Naive thymus-derived CD8-positive, alpha-beta T cell (primary cell): ENCODE results near the gene C13orf46. TPM values are rescaled to one million over a fixed set of nuclear protein-coding genes. Genes with fewer than 3 reads are reported as not detected.
A peak's percentile ranks its signal among the peaks of the same experiment; 100 is the strongest.
"Not testable (repeated sequence)": the region's sequence is repeated elsewhere in the genome, so short reads cannot be mapped to it uniquely, and the experiment has no call there.

ENCODE experiments used
- ATAC-seq, 2 donors: fragments of 150-1000 bp; cut with Tn5 transposase in 1 of 2; sonication (Bioruptor Pico), chemical (Tn5 transposase) in 1 of 2; 1 replicate in 1 of 2; 2 replicates in 1 of 2; pipeline ENCODE4 v1.10.0; 2021; ENCODE audit warnings: mild to moderate bottlenecking in 2 of 2, moderate library complexity in 2 of 2
- POLR2A ChIA-PET: fragments of 350-600 bp; sonication (Branson Sonifier 250); formaldehyde crosslinking; loops from one replicate; lab custom pipeline; 2021; ENCODE audit warnings: antibody characterized with exemption; lab: Charles Lee
- DNase-seq, 10 donors: peaks; one replicate each; pipeline versions ENCODE4 v3.0.0 to v3.0.0-alpha.2; 2020 to 2022
- H3K27ac Mint-ChIP-seq, 10 donors: one replicate each; pipeline ENCODE4 v1.8.0; 2020 to 2022; ENCODE audit warnings: mild to moderate bottlenecking in 10 of 10, mixed read lengths in 10 of 10, moderate library complexity in 4 of 10, inconsistent platforms in 1 of 10
- H3K27me3 Mint-ChIP-seq, 5 donors: one replicate each; pipeline ENCODE4 v1.8.0; 2021 to 2022; ENCODE audit warnings: mixed read lengths in 5 of 5
- H3K36me3 Mint-ChIP-seq, 3 donors: one replicate each; pipeline ENCODE4 v1.8.0; 2020 to 2022; ENCODE audit warnings: mixed read lengths in 3 of 3, mild to moderate bottlenecking in 2 of 3, inconsistent platforms in 1 of 3
- H3K4me1 Mint-ChIP-seq, 4 donors: one replicate each; pipeline ENCODE4 v1.8.0; 2021 to 2022; ENCODE audit warnings: mixed read lengths in 4 of 4
- H3K4me3 Mint-ChIP-seq, 10 donors: one replicate each; pipeline ENCODE4 v1.8.0; 2020 to 2022; ENCODE audit warnings: mild to moderate bottlenecking in 10 of 10, mixed read lengths in 10 of 10, moderate library complexity in 6 of 10, inconsistent platforms in 1 of 10
- H3K9me3 Mint-ChIP-seq, 9 donors: one replicate each; pipeline ENCODE4 v1.8.0; 2020 to 2022; ENCODE audit warnings: mixed read lengths in 9 of 9, mild to moderate bottlenecking in 3 of 9, inconsistent platforms in 1 of 9, moderate library complexity in 1 of 9
- polyA plus RNA-seq, 3 donors: library from polyadenylated mRNA; unstranded; fragments of 300-500 nt; fragmentation: Illumina TruSeq; gene quantifications; one replicate each; pipeline ENCODE4 v1.2.3, GENCODE V29; 2021
- total RNA-seq, 8 experiments: library from RNA in 2 of 8; stranded (reverse) in 2 of 8; gene quantifications; one replicate each; pipeline ENCODE4 v1.2.3 and lab custom pipeline; 2021 to 2026

Gene C13orf46
- total and polyA plus RNA-seq, 5 experiments from 2014 or later: 0.43 to 16.2 (median 1.8) TPM

GRCh38 chr13:113988859-113989258, 15.0 kb upstream of the C13orf46 start:
- Mint-ChIP-seq H3K27ac (peak overlapping the region in 5 of 10 donors; percentile 13 to 92 (median 77)), H3K4me3 (peak overlapping the region in 3 of 10 donors; percentile 30 to 65 (median 33)), H3K4me1 (peaks cover 6 to 20% (median 16%) of the 10 kb centered on the region in 4 donors), H3K36me3 (peaks cover 5 to 50% (median 14%) of the 10 kb centered on the region in 3 donors)
- POLR2A ChIA-PET, DNase-seq, H3K9me3 Mint-ChIP-seq, ATAC-seq, H3K27me3 Mint-ChIP-seq: not testable (repeated sequence)

GRCh38 chr13:113982296-113982661, 8.4 kb upstream of the C13orf46 start:
- ATAC-seq (no peak), DNase-seq (no peak)
- Mint-ChIP-seq H3K36me3 (peaks cover 5 to 57% (median 27%) of the 10 kb centered on the region in 3 donors), H3K27ac (no peak overlapping the region), H3K9me3 (peaks cover 0 to 2% (median 0%) of the 10 kb centered on the region in 9 donors), H3K4me1 (peaks cover 0 to 10% (median 7%) of the 10 kb centered on the region in 4 donors), H3K4me3 (peak overlapping the region in 3 of 10 donors; percentile 15 to 50 (median 20)), H3K27me3 (no peaks in the 10 kb centered on the region)
- POLR2A ChIA-PET: interaction anchor here (1.0 to 2.1 kb wide), 4 partner anchors 12 to 127 kb away, joined by 3 to 9 read pairs (median 4); no protein-coding TSS in a partner anchor

GRCh38 chr13:113981611-113982295, 7.9 kb upstream of the C13orf46 start:
- POLR2A ChIA-PET: interaction anchor here (0.6 to 2.1 kb wide), 5 partner anchors 12 to 310 kb away, joined by 3 to 9 read pairs (median 6); no protein-coding TSS in a partner anchor
- Mint-ChIP-seq H3K4me3 (peak overlapping the region in 3 of 10 donors; percentile 26 to 48 (median 42)), H3K9me3 (peaks cover 0 to 2% (median 0%) of the 10 kb centered on the region in 9 donors), H3K27ac (peak overlapping the region in 5 of 10 donors; percentile 28 to 65 (median 52)), H3K27me3 (no peaks in the 10 kb centered on the region), H3K4me1 (peaks cover 0 to 10% (median 7%) of the 10 kb centered on the region in 4 donors), H3K36me3 (peaks cover 5 to 62% (median 27%) of the 10 kb centered on the region in 3 donors)
- DNase-seq (peak in 1 of 10 donors; percentile 58), ATAC-seq (no peak)

- H3K4me1 Mint-ChIP-seq: peaks cover 0 to 10% (median 8%) of the 10 kb centered on the region in 4 donors
- peaks cover 5 to 66% (median 27%) of the 10 kb centered on the region in 3 donors for H3K36me3 Mint-ChIP-seq
- POLR2A ChIA-PET: interaction anchor here (0.6 to 2.1 kb wide), 5 partner anchors 12 to 311 kb away, joined by 3 to 9 read pairs (median 6); no protein-coding TSS in a partner anchor
- peaks cover 0 to 2% (median 0%) of the 10 kb centered on the region in 9 donors for H3K9me3 Mint-ChIP-seq
- peak in 1 of 10 donors; percentile 49 for DNase-seq
- no peaks in the 10 kb centered on the region for H3K27me3 Mint-ChIP-seq
- no peak for ATAC-seq
- H3K4me3 Mint-ChIP-seq: no peak overlapping the region
- H3K27ac Mint-ChIP-seq: peak overlapping the region in 5 of 10 donors; percentile 1 to 93 (median 72)
Observed at GRCh38 chr13:113981194-113981605, 7.3 kb upstream of the C13orf46 start.

GRCh38 chr13:113980489-113981064, 6.7 kb upstream of the C13orf46 start:
- Mint-ChIP-seq H3K4me1 (peaks cover 0 to 10% (median 8%) of the 10 kb centered on the region in 4 donors), H3K9me3 (peaks cover 0 to 2% (median 0%) of the 10 kb centered on the region in 9 donors), H3K27me3 (no peaks in the 10 kb centered on the region), H3K36me3 (peaks cover 5 to 70% (median 27%) of the 10 kb centered on the region in 3 donors), H3K4me3 (peak overlapping the region in 4 of 10 donors; percentile 30 to 80 (median 67)), H3K27ac (peak overlapping the region in 8 of 10 donors; percentile 20 to 93 (median 76))
- DNase-seq: peak in 1 of 10 donors; percentile 14
- POLR2A ChIA-PET: interaction anchor here (2.1 kb wide), 1 partner anchor 14 kb away, joined by 6 read pairs; no protein-coding TSS in a partner anchor
- ATAC-seq: no peak

- Mint-ChIP-seq H3K27ac (peak overlapping the region in 7 of 10 donors; percentile 49 to 93 (median 83)), H3K36me3 (peaks cover 5 to 75% (median 27%) of the 10 kb centered on the region in 3 donors), H3K27me3 (no peaks in the 10 kb centered on the region), H3K4me1 (peaks cover 0 to 10% (median 8%) of the 10 kb centered on the region in 4 donors), H3K4me3 (peak overlapping the region in 3 of 10 donors; percentile 48 to 80 (median 59)), H3K9me3 (peaks cover 0 to 2% (median 0%) of the 10 kb centered on the region in 9 donors)
- POLR2A ChIA-PET: interaction anchor here (0.5 to 1.2 kb wide), 2 partner anchors 122 to 129 kb away, joined by 3 to 5 read pairs; no protein-coding TSS in a partner anchor
- ATAC-seq (peak; percentile 21 to 22), DNase-seq (peak in 1 of 10 donors; percentile 32)
Observed at GRCh38 chr13:113979791-113980471, 6.1 kb upstream of the C13orf46 start.

GRCh38 chr13:113978741-113979481, 5.0 kb upstream of the C13orf46 start:
- Mint-ChIP-seq H3K36me3 (peaks cover 5 to 77% (median 27%) of the 10 kb centered on the region in 3 donors), H3K9me3 (peaks cover 0 to 2% (median 0%) of the 10 kb centered on the region in 9 donors), H3K4me3 (peak overlapping the region in 2 of 10 donors; percentile 41 to 80), H3K4me1 (peaks cover 0 to 10% (median 8%) of the 10 kb centered on the region in 4 donors), H3K27ac (peak overlapping the region in 6 of 10 donors; percentile 24 to 93 (median 52)), H3K27me3 (no peaks in the 10 kb centered on the region)
- POLR2A ChIA-PET: interaction anchor here (0.6 to 1.2 kb wide), 2 partner anchors 93 to 121 kb away, joined by 3 to 5 read pairs; no protein-coding TSS in a partner anchor
- ATAC-seq: no peak
- peak in 1 of 10 donors; percentile 42 for DNase-seq

GRCh38 chr13:113977976-113978375, 4.1 kb upstream of the C13orf46 start:
- Mint-ChIP-seq H3K27ac (peak overlapping the region in 2 of 10 donors; percentile 41 to 67), H3K4me3 (peak overlapping the region in 3 of 10 donors; percentile 20 to 38 (median 33)), H3K4me1 (peaks cover 0 to 10% (median 8%) of the 10 kb centered on the region in 4 donors), H3K9me3 (peaks cover 0 to 2% (median 0%) of the 10 kb centered on the region in 9 donors), H3K27me3 (no peaks in the 10 kb centered on the region), H3K36me3 (peaks cover 5 to 83% (median 30%) of the 10 kb centered on the region in 3 donors)
- POLR2A ChIA-PET: interaction anchor here (0.6 kb wide), 1 partner anchor 92 kb away, joined by 5 read pairs; no protein-coding TSS in a partner anchor
- peak in 1 of 10 donors; percentile 15 for DNase-seq
- no peak for ATAC-seq

- Mint-ChIP-seq H3K9me3 (no peaks in the 10 kb centered on the region), H3K4me1 (peaks cover 0 to 10% (median 8%) of the 10 kb centered on the region in 4 donors), H3K27ac (peak overlapping the region in 4 of 10 donors; percentile 31 to 75 (median 70)), H3K27me3 (no peaks in the 10 kb centered on the region), H3K4me3 (peak overlapping the region in 3 of 10 donors; percentile 10 to 60 (median 12)), H3K36me3 (peaks cover 5 to 76% (median 26%) of the 10 kb centered on the region in 3 donors)
- DNase-seq (peak in 1 of 10 donors; percentile 54), ATAC-seq (no peak)
- POLR2A ChIA-PET: no interaction called here
Observed at GRCh38 chr13:113976711-113977684, 3.1 kb upstream of the C13orf46 start.

GRCh38 chr13:113975416-113975815, 1.5 kb upstream of the C13orf46 start:
- Mint-ChIP-seq H3K4me3 (peak overlapping the region in 2 of 10 donors; percentile 4 to 54), H3K9me3 (peaks cover 0 to 2% (median 0%) of the 10 kb centered on the region in 9 donors), H3K27ac (peak overlapping the region in 3 of 10 donors; percentile 31 to 88 (median 62)), H3K36me3 (peaks cover 4 to 62% (median 15%) of the 10 kb centered on the region in 3 donors), H3K4me1 (peaks cover 0 to 7% (median 5%) of the 10 kb centered on the region in 4 donors), H3K27me3 (no peaks in the 10 kb centered on the region)
- DNase-seq (peak in 1 of 10 donors; percentile 27), ATAC-seq (no peak)
- POLR2A ChIA-PET: interaction anchor here (0.6 to 0.9 kb wide), 2 partner anchors 18 to 216 kb away, joined by 3 read pairs; no protein-coding TSS in a partner anchor
